HEK293 (cell line): ENCODE results near the gene PKD2L1.

Experiments
- ATF2 ChIP-seq: fragments of 450-650 bp; formaldehyde crosslinking; IDR thresholded peaks from 2 replicates; pipeline ENCODE4 v1.5.1; 2016; ENCODE audit warnings: missing biosample characterization, missing genetic modification characterization, low read depth
- BCL11A ChIP-seq: fragments of 450-650 bp; formaldehyde crosslinking; IDR thresholded peaks from 2 replicates; pipeline ENCODE4 v1.5.1; 2016; ENCODE audit warnings: low read depth, missing biosample characterization, missing genetic modification characterization
- BCL11B ChIP-seq: fragments of 450-650 bp; formaldehyde crosslinking; IDR thresholded peaks from 2 replicates; pipeline ENCODE4 v1.5.1; 2016; ENCODE audit warnings: low read depth, missing biosample characterization, missing genetic modification characterization
- KLF16 ChIP-seq: fragments of 450-650 bp; formaldehyde crosslinking; IDR thresholded peaks from 2 replicates; pipeline ENCODE4 v1.5.1; 2017; ENCODE audit warnings: missing biosample characterization, missing genetic modification characterization
- MZF1 ChIP-seq: fragments of 450-650 bp; formaldehyde crosslinking; IDR thresholded peaks from 2 replicates; pipeline ENCODE4 v1.5.1; 2017; ENCODE audit warnings: missing biosample characterization, missing genetic modification characterization, borderline replicate concordance
- OSR2 ChIP-seq: fragments of 450-650 bp; formaldehyde crosslinking; IDR thresholded peaks from 2 replicates; pipeline ENCODE4 v1.5.1; 2016; ENCODE audit warnings: missing biosample characterization, missing genetic modification characterization
- YY1 ChIP-seq: fragments of 450-650 bp; formaldehyde crosslinking; IDR thresholded peaks from 2 replicates; pipeline ENCODE4 v1.5.1; 2018; ENCODE audit warnings: missing biosample characterization, missing genetic modification characterization
- ZNF274 ChIP-seq, 2 experiments: fragments of 200-500 bp in 1 of 2; fragments of 450-650 bp in 1 of 2; sonication (Bioruptor generic) in 1 of 2; formaldehyde crosslinking in 1 of 2; IDR thresholded peaks; 2 replicates each; pipeline versions ENCODE4 v1.5.1 to v1.6.1; 2014 to 2016; ENCODE audit warnings: borderline replicate concordance in 1 of 2, inconsistent platforms in 1 of 2, low read length in 1 of 2, missing biosample characterization in 1 of 2, missing genetic modification characterization in 1 of 2
- ZNF302 ChIP-seq: fragments of 450-650 bp; formaldehyde crosslinking; IDR thresholded peaks from 2 replicates; pipeline ENCODE4 v1.5.1; 2016; ENCODE audit warnings: missing biosample characterization, missing genetic modification characterization, low read depth
- ZNF416 ChIP-seq: fragments of 450-650 bp; formaldehyde crosslinking; IDR thresholded peaks from 2 replicates; pipeline ENCODE4 v1.5.1; 2016; ENCODE audit warnings: missing biosample characterization, missing genetic modification characterization
- ZNF580 ChIP-seq: fragments of 450-650 bp; formaldehyde crosslinking; IDR thresholded peaks from 2 replicates; pipeline ENCODE4 v1.5.1; 2016; ENCODE audit warnings: missing biosample characterization, missing genetic modification characterization
- ZNF747 ChIP-seq: fragments of 450-650 bp; formaldehyde crosslinking; IDR thresholded peaks from 2 replicates; pipeline ENCODE4 v1.5.1; 2016; ENCODE audit warnings: missing biosample characterization, missing genetic modification characterization
- TF ChIP-seq, protein P1 (sequence below): fragments of 450-650 bp; formaldehyde crosslinking; IDR thresholded peaks from 2 replicates; pipeline ENCODE4 v1.5.1; 2016; ENCODE audit warnings: missing biosample characterization, missing genetic modification characterization

DNA sequence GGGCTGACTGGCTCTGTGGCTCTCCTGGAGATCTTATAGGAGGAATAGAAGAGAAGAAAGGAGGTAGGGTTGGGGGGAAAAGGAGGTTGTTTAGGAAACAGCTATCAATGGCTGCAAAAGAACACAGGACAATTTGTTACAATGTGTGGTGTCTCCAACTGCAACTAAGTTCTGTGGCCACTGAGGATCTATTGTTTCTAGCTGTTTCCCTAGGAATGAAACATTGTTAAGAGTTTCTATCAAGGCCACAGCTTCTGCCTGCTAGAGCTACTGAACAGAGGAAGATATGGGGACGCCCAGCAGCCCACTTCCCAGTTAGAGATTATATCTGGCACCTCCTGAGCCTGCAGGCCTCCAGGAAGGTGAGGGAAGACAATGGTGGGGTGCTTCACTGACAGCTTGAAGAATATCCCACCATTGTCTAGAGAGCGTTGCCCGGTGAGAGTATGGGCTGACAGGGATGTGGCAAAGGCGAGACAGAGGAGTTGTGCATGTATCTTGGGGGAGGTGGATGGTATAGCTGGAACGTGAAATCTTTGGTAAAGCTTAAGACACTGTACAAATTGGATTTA lies 21.0 kb upstream of the PKD2L1 start:
- TF ChIP-seq ZNF302 (tag by site-specific recombination) (no peak), ZNF274 (IDR thresholded peaks at IDR 0.05; ENCODE audit: low read length) (no peak), ZNF274 (tag by site-specific recombination; IDR thresholded peaks at IDR 0.05; ENCODE audit: borderline replicate concordance) (no peak), ZNF416 (tag by site-specific recombination) (no peak), BCL11B (tag by site-specific recombination) (no peak), ZNF580 (tag by site-specific recombination) (no peak), OSR2 (tag by site-specific recombination) (no peak), ATF2 (no peak), KLF16 (tag by site-specific recombination) (no peak), ZNF747 (tag by site-specific recombination) (no peak), YY1 (tag by site-specific recombination) (no peak), MZF1 (tag by site-specific recombination) (no peak), BCL11A (tag by site-specific recombination) (no peak)
- TF ChIP-seq, protein P1, sequence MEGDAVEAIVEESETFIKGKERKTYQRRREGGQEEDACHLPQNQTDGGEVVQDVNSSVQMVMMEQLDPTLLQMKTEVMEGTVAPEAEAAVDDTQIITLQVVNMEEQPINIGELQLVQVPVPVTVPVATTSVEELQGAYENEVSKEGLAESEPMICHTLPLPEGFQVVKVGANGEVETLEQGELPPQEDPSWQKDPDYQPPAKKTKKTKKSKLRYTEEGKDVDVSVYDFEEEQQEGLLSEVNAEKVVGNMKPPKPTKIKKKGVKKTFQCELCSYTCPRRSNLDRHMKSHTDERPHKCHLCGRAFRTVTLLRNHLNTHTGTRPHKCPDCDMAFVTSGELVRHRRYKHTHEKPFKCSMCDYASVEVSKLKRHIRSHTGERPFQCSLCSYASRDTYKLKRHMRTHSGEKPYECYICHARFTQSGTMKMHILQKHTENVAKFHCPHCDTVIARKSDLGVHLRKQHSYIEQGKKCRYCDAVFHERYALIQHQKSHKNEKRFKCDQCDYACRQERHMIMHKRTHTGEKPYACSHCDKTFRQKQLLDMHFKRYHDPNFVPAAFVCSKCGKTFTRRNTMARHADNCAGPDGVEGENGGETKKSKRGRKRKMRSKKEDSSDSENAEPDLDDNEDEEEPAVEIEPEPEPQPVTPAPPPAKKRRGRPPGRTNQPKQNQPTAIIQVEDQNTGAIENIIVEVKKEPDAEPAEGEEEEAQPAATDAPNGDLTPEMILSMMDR (tag by site-specific recombination): no peak
